HG03095 (cell line): ENCODE measurements around the gene SCN4A.

ENCODE experiments used
- ATAC-seq: cut with Tn5 transposase; IDR thresholded peaks from one replicate; pipeline ENCODE4 v1.9.1; 2021; ENCODE audit warnings: moderate library complexity; ENCODE audit not compliant: unreplicated experiment

Gene SCN4A

DNA sequence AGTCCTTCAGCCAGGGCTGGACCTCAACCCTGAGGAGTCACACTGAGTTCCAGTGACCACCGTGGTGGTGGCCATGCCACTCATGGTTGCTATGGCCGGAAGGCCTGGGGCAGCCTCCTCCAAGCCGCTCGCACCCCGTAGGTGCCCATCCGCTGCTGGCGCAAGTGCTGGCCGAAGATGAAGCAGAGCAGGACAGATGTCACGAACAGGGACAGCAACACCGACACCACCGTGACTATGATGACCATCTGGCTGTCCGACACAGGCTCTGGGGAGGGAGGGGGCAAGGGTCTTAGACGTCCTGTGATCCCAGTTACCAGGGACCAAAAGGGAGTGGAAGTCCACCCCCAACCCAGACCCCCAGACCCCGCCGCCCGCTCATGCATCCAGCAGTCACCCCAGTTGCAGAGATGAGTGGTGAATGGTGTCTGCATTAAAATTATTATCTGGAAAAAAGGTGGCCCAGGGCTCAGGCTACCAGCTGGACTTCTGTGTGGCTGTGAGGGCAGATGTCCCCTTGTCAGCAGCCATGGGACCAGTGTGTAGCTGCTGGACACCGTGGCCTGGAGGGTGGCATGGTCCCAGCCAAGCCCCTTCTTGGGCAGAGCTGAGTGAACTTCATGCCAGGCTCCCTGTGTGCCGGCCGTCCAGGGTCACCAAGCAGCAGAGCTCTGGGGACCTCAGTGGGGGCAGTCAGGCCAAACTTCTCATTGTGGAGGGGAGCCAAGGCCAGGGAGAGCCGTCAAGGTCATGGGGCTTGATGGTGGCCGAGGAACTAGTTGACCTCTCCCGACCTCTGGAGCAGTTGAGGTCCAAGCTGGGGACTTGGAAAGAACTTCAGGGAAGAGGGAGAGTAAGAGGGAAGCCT, 30.2 kb upstream of the SCN4A start:
- no peak for ATAC-seq

DNA sequence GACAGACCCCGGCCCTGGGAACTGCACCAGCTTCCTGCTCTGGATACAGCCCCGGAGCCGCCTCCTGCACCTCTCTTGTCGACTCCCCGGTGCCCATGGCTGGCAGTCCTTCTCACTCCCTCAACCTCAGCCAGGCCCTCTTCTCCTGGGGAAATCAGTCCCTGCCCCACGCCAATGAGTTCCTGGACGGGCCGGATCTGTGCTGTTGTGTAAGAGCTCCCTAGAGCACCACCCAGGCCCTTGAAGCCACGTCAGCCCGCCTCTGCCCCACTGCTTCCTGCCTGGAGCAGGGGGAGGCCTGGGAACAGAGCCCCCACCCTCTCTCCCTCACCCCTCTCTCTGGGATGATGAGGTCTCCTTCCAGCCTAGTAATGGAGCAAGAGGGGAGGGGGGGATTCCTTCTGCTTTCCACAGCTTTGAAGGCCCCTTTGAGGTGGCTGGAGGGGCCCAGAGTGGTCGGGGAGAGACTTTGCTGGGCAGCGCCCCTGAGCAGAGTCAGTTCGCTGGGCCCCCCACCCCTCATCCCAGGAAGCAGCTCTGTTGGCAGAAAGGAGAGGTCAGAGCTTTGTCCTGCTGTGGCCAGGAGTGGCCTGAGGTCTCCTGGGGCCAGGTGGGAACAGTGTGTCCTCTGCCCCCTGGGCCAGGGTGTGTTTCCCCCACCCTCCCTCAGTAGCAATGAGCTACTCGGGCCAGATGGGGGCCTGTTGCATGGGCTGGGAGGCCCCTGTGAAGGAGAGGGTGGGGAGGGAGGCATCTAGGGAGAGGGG, 29.2 kb upstream of the SCN4A start:
- ATAC-seq: no peak

DNA sequence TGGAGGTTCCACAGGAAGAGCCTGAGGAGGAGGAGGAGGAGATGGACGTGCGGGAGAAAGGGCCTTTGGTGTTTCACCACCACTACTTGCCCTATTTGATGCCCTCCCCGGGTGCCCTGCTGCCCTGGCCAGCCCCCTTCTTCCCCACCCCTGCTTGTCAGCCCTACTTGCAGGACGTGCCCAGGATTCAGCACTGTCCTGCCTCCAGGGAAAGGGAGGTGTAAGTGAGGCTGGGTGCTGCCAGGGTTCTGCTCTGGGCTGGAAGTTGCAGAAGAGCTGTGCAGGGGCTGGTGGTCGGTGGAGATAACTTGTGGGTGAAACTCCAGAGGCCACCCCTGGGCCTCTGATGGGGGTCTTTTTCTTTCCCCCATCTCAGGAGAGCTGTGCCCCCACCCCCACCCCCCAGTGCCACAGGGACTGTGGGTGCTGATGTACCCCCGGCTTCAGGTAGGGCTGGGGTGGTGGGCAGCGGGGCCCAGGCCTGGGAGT, 28.4 kb upstream of the SCN4A start:
- no peak for ATAC-seq

DNA sequence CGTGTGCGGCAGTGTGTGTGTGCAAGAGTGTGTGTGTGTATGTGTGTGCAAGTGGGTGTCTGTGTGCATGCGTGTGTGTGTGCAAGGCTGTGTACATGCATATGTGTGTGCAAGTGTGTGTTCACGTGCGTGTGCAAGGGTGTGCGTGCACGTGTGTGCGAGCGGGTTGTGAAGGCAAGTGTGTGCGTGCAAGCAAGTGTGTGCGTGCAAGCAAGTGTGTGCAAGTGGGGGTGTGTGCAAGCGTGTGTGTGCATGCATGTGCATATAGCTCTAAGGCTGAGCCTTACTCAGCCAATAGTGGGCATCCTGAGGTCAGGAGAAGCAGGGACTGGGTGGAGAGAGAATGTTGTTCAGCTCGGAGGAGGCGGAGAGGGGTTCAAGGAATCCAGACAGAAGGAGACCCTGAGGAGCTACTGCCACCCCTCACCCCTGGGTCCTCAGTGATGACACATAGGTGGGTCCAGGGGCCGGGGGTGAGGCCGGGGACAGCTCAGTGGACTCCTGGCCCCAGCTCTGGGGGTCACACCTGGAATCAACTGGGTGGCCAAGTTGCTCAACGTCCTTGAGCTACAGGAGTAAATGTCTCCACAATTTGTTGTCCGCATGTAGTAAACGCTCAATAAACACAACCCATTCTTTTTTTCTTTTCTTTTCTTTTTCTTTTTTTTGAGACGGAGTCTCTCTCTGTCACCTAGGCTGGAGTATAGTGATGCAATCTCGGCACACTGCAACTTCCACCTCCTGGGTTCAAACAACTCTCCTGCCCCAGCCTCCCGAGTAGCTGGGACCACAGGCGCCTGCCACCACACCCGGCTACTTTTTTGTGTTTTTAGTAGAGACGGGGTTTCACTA, 27.2 kb upstream of the SCN4A start:
- no peak for ATAC-seq

DNA sequence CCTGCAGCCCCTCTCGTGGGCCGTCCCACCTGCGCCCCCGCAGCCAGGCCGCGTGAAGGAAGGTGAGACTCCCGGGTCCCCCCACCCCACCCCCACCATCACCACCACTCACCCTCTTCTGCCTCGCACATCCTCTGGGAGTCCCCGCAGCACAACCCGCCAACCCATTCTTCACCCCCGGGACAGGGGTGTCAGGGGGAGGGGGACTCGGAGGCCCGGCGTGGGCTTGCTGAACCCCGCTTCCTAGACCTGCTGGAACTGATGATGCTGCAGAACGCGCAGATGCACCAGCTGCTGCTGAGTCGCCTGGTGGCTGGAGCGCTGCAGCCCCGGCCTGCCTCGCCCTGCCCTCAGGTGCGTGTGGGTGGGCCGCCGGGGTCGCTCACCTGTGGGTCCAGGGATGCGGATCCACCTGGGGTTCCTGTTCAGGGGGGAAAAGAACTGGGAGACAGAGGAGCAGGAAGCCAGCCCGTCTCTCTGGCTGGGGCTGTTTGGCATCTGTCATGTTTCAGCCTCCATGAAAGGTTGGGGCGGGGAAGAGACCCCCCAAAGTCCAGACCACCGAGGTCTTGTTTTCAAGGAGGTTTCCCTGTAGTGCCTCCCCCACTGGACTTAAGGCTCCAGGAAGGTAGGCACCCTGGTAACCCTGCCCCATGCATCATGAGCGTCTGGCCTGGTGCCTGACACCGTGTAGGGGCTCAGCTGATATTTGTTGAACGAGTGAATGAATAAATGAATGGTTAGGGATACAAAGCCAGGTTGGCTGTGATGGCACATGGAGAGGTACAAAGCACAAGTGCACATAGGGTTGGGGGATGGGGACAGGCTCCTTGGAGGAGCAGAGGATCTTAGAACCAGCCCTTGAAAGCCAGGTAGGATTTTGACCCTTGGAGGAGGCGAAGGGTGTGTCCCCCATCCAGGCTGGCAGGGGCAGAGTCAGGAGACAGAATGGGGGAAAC, 26.3 kb upstream of the SCN4A start:
- no peak for ATAC-seq

DNA sequence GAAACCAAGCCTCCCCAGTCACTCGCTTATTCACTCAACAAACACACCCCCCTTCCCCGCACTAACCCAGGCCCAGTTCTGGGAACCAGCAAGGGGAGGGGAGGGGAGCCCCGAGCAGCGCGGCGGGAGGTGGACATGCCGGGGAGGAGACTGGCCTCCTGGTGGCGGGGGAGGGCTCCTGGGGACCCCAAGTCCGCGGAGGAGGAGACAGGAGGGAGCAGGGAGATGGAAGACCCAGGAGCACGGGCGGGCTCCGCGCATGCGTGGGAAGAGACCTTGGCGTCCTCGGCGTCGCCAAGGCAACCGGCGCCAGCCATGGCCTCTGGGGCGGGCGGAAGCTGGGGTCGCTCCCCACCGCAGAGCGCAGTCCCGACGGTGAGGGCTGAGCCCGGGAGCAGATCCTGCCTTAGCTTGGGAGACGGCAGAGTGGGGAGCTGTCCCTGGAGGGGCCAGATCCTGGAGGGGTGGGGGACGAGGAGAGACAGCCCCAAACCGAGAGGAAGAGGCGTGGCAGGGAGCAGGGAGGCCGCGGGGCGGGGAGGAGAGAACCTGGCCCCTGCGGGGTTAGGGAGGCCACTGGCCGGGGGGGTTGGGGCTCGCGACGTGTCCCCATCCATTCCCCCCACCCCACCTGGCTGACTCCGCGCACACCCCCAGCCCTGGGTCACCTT, 25.5 kb upstream of the SCN4A start, which contains the start of gene PRR29:
Gene PRR29 (plus strand): TSS at position 302 of the 671 bp plus-strand sequence. CDS start 14 bp downstream, at position 316.
- no peak for ATAC-seq

DNA sequence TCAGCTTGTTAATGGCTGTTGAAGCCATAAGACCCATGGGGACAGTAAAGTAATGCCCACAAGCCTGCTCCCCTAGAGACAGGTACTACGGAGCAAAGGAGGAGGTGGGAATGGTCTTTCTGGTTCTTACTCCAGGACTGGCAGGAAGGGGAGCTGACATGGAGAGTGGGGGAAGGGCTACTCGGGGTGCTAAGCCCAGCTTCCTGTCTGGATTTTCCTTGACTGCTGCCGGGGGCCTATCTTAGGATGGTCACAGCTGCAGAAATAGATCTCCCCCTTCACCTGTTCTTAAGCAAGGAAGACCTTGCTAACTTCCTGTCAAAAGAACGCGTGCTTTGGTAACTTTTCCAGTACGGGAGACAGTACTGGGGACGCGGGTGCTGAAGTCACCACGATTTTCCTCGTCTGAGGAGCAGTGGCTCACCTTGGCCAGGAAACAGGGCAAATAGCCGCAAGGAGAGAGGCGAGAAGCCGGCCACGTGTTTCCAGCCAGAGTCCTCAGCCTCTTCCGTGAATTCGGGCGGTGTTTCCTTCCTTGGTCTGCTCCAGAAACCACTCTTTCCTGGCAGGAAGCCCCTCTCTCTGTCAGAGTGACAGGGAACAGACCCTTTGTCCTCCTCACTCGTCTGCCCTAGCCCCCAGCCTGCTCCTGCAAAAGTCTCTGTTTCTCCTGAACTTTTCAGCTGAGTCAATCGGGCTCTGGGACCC, 24.8 kb upstream of the SCN4A start:
- no peak for ATAC-seq

DNA sequence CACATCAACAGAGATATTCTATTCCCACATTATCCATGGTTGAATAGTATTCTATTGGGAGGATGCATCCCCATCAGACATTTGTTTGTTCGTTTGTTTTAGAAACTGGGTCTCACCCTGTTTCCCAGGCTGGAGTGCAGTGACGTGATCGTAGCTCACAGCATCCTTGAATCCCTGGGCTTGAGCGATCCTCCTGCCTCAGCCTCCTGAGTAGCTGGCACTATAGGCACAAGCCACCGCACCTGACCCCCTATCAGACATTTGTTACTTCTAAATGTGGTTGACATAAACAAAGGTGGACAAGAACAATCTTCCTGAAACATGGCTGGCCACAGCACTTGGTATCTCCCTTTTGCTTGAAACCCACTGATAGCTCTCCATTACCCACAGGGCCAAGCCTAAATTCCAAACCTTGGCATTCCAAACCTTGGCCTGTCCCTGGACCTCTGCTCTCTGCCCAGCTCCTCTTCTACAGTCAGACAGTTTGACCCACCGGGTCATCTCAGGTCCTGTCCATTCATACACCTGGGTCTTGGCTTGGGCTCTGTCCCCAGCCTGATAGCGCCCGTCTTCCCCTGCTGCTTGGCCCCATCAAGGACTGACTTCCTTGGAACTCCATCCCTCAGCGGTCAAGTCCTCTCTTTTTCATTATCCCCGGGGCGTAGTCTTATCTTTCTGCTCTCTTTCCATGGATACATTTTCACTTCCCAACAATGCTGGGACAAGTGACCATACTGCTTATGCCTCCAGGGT, 23.9 kb upstream of the SCN4A start:
- ATAC-seq: no peak

DNA sequence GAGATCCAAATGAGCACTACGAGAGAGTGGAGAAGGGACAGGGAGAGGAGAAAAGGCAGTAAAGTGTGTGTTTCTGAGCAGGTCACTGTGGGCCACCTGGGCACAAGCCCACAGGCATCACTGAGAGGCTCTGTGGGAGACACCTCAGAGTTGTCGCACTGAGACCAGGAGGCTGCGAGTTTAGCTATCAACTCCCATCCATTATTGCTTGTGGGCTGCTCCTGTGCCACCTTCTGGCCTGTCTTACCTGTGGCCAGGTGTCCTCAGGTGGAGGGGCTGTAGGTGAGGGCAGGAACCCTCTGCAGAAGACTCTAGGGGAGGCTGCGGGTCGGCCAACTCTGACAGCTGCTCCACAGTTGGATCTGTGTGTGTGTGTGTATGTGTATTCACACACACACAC, 22.9 kb upstream of the SCN4A start:
- no peak for ATAC-seq

DNA sequence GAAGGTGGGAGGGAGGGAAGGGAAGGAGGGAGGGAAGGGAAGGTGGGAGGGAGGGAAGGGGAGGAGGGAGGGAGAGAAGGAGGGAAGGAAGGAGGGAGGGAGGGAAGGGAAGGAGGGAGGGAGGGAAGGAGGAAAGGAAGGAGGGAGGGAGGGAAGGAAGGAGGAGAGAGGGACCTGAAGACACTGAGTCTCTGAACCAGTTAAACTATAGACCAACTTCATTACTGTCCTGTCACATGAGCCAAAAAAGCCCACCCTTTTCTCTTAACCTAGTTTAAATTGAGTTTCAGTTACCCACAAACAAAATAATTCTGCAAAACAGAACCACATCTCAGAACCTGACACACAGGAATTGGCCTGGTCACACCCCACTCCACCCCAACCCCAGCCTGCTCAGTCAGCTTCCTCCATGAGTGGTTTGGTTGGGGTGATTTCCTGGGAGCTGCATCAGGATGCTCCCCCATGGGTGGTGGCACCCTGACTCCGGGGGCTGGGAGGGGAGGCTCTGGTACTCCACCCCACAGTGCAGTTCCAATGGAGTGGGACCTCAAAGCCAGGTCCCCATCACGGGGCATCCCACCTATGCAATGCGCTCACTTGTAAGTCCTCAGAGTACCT, 20.8 kb upstream of the SCN4A start:
- ATAC-seq: no peak

DNA sequence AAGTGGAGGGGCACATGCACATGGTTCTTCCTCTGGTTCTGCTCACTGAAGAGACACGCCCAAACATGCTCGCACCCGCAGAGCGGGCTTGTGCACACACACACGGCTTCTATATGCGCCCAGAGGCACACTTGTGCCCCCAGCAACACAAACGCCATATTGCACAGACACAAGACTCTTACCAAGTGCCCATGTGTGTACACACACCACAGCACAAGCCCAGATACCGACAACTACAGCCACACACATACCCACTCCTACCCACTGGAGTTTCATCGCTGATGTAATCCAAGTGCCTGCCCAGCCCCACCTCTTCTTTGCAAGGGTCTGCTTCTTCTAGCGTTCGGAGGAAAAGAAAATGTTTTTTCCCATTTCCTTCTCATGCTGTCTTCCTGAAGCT, 18.9 kb upstream of the SCN4A start:
- no peak for ATAC-seq

DNA sequence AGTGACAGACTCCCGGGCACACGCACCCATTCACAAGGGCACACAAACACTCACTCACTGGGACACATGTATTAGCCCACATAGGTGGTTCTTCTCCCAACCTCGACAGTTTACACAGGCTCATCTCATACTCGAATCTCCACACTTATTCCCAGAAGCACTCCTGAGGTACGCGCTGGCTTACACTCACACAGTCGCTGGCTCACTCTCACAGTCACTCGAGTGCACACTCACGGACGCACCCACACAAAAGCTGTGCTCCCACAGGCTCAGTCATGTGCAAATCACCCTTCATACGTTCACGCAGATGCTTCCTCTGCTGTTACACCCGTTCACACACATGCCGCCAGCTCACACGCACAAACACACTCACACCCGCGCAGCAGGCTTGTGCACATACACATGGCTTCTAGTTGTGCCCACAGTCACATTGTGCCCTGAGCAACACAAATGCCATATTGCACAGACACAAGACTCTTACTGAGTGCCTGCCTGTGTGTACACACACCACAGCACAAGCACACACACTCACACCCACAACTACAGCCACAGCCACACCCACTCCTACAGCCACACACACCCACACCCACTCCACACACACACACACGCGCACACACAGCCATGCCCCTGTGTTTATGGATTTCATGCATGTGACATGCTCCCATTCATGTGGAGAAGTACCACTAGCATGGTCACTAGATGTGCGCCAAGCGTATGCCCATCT, 17.1 kb upstream of the SCN4A start:
- ATAC-seq: no peak

DNA sequence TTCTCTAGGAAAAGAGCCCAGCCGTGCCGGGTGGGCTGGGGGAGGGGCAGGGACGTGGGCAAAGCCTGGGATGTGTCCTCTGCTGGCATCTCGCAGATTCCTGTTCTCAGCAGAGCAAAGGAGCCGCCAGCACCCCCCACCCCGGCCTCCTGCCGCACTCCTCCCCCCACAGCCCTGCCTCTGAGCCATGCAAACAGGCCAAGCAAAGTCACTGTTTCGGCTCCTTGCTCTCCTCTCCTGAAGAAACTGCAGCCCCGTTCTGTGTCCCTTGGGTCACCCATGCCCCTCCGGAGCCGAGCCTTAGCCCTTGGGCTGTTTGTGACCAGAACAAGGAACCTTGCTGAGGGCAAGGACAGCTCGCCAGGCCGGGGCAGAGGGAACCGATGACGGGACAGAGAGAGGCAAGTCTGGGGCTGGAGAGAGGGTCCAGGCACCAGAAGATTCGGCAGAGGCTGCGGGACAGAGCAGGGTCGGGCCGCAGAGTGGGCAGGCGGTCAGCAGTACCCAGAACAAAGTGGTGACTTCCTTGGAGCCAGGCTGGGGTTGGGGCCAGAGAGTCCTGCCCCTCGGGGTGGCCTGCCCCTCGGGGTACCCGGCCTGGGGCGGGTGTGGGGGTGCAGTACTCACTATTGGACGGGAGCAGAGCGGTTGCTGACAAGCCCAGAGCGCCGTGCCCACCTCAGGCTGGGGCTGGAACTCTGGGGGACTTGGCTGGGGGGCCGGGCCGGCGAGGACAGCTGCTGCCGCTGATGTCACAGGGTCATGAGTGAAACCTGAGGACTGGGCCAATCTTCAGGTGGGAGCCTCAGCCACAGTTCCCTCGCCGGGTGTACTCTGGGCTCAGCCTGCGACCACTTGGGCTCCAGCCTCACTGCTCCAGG, 16.3 kb upstream of the SCN4A start:
- ATAC-seq: no peak

DNA sequence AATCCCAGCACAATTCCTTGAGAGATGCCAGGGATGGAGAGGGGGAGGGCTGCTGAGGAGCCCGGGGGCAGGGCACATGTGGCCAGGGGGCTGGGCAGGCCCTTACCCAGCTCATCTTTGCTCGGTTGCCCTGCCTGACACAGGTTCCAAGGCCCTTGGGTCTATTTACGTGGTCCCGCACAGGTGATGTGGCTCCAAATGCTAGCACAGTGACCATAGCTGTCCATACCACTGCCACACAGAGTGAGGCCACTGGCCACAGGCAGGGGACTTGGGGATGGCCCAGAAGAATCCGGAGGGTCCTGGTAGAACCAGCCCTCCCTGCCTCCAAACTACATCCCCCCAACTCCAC, 15.4 kb upstream of the SCN4A start:
- ATAC-seq: no peak

DNA sequence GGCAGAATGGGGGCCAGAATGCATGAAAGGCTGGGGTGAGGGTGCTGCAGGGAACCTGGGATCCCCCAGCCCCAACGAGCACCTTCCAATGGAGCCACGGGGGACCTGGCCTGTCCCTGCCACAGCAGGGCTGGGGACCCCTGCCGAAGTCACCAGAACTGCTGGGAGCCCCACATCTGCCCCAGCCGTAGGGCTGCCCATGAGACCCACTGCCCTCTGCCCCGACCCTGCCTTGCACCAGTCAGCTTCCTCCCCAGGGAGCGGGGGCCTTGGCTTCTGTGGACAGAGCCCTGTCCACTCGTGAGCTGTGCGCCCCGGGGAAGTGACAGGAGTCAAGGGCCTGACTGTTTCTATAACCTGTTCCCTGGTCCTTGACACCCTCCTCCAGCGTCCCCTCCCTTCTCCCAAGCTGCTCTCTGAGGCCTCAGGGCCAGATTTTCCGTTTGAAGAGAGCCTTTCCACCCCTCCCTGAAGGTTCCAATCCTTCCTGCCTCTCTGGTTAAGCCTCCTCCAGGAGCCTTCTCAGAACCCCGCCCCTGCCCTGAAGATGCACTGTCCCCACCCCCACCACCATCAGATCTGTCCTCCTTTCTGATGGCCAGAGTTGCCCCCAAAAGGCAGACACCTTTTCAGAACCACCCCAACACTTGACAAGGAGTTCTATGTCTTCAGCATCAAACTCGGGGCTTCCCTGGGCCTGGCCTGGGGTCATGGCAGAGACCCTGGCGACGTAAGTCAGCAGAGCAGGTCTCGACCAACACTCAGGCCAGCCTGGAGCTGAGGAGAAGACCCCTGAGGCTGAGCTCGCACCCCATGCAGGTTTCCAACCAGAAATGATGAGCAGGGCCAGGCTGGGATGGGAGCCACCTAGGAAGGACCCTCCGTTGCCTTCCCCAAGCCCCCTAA, 14.8 kb upstream of the SCN4A start:
- no peak for ATAC-seq
